NCI-H774 (cell line): ENCODE measurements around the gene TLCD5.

ENCODE experiments used
- DNase-seq: peaks from one replicate; lab custom pipeline; 2025; lab: John Stamatoyannopoulos, UW

TLCD5 gene

GRCh38 chr11:120307476-120307875 lies 17.6 kb upstream of the TLCD5 start:
- DNase-seq, result no peak

GRCh38 chr11:120308081-120308480 lies 17.0 kb upstream of the TLCD5 start:
- DNase-seq, result no peak

GRCh38 chr11:120310870-120311269 lies 14.2 kb upstream of the TLCD5 start:
- DNase-seq, result no peak

GRCh38 chr11:120314861-120315260 lies 10.2 kb upstream of the TLCD5 start:
- DNase-seq, result no peak

GRCh38 chr11:120316880-120317688 lies 8.0 kb upstream of the TLCD5 start:
- no peak for DNase-seq

GRCh38 chr11:120317689-120318480 lies 7.2 kb upstream of the TLCD5 start:
- no peak for DNase-seq

- no peak for DNase-seq
These were observed 6.2 kb upstream of the TLCD5 start for GRCh38 chr11:120318906-120319305.

- DNase-seq, result no peak
These were observed 1.1 kb downstream of the TLCD5 start for GRCh38 chr11:120326228-120326627.

GRCh38 chr11:120326845-120327281 lies 1.8 kb downstream of the TLCD5 start:
- no peak for DNase-seq

GRCh38 chr11:120327311-120327710 lies 2.2 kb downstream of the TLCD5 start:
- DNase-seq, result no peak

- DNase-seq, result no peak
These were observed 4.5 kb downstream of the TLCD5 start for GRCh38 chr11:120329556-120329955.

- no peak for DNase-seq
These were observed 4.9 kb downstream of the TLCD5 start for GRCh38 chr11:120330045-120330444.

- no peak for DNase-seq
These were observed 6.3 kb downstream of the TLCD5 start for GRCh38 chr11:120331301-120331996.

- no peak for DNase-seq
These were observed 8.0 kb downstream of the TLCD5 start for GRCh38 chr11:120332822-120333716.

- DNase-seq, result no peak
These were observed 8.7 kb downstream of the TLCD5 start for GRCh38 chr11:120333801-120334200.

- DNase-seq, result no peak
These were observed 9.2 kb downstream of the TLCD5 start for GRCh38 chr11:120334332-120334731.

GRCh38 chr11:120334894-120335462 lies 9.9 kb downstream of the TLCD5 start:
- peak; percentile 89 for DNase-seq

GRCh38 chr11:120335556-120335907 lies 10.4 kb downstream of the TLCD5 start:
- DNase-seq, result peak; percentile 64

GRCh38 chr11:120335908-120336640 lies 11.0 kb downstream of the TLCD5 start, which contains the start of gene ARHGEF12:
TSS of gene ARHGEF12 (plus strand) at chr11:120336413. CDS start at chr11:120337244, 831 bp downstream.
- DNase-seq, result peak; percentile 99

- DNase-seq, result no peak
These were observed 11.7 kb downstream of the TLCD5 start for GRCh38 chr11:120336641-120337354.
